NCI-H2196 treated with DMSO at 0.1 percent for 48 hours (cell line): Measurements from ENCODE around the gene SAXO2.
"Not testable (repeated sequence)": the region's sequence is repeated elsewhere in the genome, so short reads cannot be mapped to it uniquely, and the experiment has no call there.

Source experiments
- DNase-seq: peaks from one replicate; lab custom pipeline; 2025; ENCODE audit not compliant: unreplicated experiment; lab: John Stamatoyannopoulos, UW

The SAXO2 gene

GRCh38 chr15:82313446-82313845 lies 50.8 kb downstream of the SAXO2 start:
- no peak for DNase-seq

GRCh38 chr15:82313951-82314768 lies 51.5 kb downstream of the SAXO2 start:
- not testable (repeated sequence) for DNase-seq

- no peak for DNase-seq
These were observed 52.3 kb downstream of the SAXO2 start for GRCh38 chr15:82314769-82315518.

- DNase-seq: no peak
These were observed 53.1 kb downstream of the SAXO2 start for GRCh38 chr15:82315519-82316246.

- DNase-seq: not testable (repeated sequence)
These were observed 53.9 kb downstream of the SAXO2 start for GRCh38 chr15:82316247-82317090.

GRCh38 chr15:82317091-82317489 lies 54.5 kb downstream of the SAXO2 start:
- no peak for DNase-seq

- not testable (repeated sequence) for DNase-seq
These were observed 54.9 kb downstream of the SAXO2 start for GRCh38 chr15:82317516-82317915.

- not testable (repeated sequence) for DNase-seq
These were observed 55.7 kb downstream of the SAXO2 start for GRCh38 chr15:82318281-82318680.

GRCh38 chr15:82319522-82320278 lies 57.1 kb downstream of the SAXO2 start:
- DNase-seq: not testable (repeated sequence)

GRCh38 chr15:82320861-82321260 lies 58.2 kb downstream of the SAXO2 start:
- not testable (repeated sequence) for DNase-seq

- DNase-seq: not testable (repeated sequence)
These were observed 59.9 kb downstream of the SAXO2 start for GRCh38 chr15:82322488-82322887.

- DNase-seq: not testable (repeated sequence)
These were observed 62.2 kb downstream of the SAXO2 start for GRCh38 chr15:82324831-82325230.

GRCh38 chr15:82325646-82326045 lies 63.0 kb downstream of the SAXO2 start:
- not testable (repeated sequence) for DNase-seq

GRCh38 chr15:82326896-82327295 lies 64.3 kb downstream of the SAXO2 start:
- not testable (repeated sequence) for DNase-seq

GRCh38 chr15:82327372-82327771 lies 64.8 kb downstream of the SAXO2 start:
- not testable (repeated sequence) for DNase-seq

- not testable (repeated sequence) for DNase-seq
These were observed 66.4 kb downstream of the SAXO2 start for GRCh38 chr15:82329039-82329438.

GRCh38 chr15:82330921-82331320 lies 68.3 kb downstream of the SAXO2 start:
- DNase-seq: not testable (repeated sequence)

- not testable (repeated sequence) for DNase-seq
These were observed 69.1 kb downstream of the SAXO2 start for GRCh38 chr15:82331576-82332304.
